Stimulated activated CD4-positive, alpha-beta T cell treated with anti-CD3 and anti-CD28 coated beads, Interleukin-15, amount 100 ng/mL, for 24 hours (primary cell): ENCODE data around the gene MICU1.
"Not testable (repeated sequence)": the region's sequence is repeated elsewhere in the genome, so short reads cannot be mapped to it uniquely, and the experiment has no call there.

Experiments
- DNase-seq: peaks from one replicate; pipeline ENCODE4 v3.0.0-alpha.2; 2020

Gene MICU1

GRCh38 chr10:72337039-72337629 is 288.7 kb downstream of the MICU1 start:
- peak; percentile 79 for DNase-seq

- DNase-seq: no peak
Observed at GRCh38 chr10:72336259-72337038, 289.4 kb downstream of the MICU1 start.

DNA sequence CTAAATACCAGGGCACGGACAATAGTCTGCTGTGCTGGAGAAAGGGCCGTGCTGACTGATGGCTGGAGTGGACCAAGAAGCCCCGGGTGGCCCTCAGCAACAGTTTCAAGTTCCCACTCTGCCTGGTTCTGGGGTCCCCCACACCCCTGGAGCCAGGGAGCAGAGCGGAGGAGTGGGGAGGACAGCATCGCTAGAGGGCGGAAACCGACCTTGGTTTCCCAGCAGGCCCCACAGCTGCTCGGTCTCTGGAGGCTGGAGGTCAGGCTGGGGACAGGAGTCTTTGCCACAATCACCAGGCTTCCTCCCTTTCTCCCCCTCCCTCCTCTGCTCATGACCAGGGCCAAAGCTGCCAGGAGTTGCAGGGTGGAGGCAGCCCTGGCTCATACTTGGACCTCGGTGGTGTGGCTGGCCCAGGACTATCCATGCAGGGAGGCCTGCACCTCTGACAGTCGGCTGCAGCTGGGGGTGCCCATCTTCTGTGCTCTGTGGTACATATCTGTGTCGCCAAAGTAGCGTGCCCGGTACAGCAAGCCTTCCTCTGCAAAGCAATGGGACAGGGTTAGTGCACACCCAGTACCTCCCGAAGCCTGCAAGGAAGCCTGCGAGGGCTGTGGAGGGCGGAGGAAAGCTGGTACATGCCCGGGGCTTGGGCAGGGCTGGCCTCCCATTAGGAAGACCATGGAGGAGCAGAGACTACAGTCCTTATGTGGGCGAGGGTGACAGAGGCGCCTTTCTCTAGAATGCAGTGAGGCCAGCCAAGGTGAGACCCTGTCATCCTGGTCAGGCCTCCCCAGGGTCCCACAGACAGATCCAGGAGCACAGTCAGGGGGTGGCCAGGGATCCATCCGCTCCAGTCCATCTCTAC is 290.3 kb downstream of the MICU1 start:
- peak; percentile 61 for DNase-seq

GRCh38 chr10:72334825-72335393 is 291.0 kb downstream of the MICU1 start:
- peak; percentile 91 for DNase-seq

DNA sequence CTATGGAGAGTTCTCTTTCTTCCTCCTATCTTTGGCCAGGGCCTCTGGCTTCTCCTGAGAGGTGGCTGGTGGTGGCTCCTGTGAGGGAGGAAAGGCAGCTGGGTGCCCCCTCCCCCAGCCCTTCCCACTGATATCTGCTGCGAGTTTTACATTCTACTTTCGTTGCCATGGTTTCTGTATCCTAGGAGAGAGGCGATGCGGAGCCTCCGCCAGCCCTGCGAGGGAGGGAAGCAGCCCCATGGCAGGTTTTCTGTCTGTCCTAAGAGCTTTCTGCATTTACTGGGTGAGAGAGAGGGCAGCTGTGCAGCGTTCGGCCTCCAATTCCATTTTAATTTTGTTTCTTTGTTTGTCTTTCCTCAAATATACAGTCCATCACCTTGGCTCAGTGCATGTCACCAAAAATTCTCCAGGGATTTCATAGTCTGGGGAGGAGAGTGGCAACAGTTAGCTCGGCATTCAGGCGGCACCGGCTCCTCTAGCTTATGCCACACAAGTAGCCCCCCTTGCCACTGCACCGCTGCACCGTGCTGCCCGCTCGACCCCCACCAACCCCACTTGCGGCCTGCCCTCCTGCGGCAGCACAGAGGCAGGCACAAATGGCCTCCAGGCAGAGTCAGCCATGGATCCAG is 291.6 kb downstream of the MICU1 start:
- no peak for DNase-seq

DNA sequence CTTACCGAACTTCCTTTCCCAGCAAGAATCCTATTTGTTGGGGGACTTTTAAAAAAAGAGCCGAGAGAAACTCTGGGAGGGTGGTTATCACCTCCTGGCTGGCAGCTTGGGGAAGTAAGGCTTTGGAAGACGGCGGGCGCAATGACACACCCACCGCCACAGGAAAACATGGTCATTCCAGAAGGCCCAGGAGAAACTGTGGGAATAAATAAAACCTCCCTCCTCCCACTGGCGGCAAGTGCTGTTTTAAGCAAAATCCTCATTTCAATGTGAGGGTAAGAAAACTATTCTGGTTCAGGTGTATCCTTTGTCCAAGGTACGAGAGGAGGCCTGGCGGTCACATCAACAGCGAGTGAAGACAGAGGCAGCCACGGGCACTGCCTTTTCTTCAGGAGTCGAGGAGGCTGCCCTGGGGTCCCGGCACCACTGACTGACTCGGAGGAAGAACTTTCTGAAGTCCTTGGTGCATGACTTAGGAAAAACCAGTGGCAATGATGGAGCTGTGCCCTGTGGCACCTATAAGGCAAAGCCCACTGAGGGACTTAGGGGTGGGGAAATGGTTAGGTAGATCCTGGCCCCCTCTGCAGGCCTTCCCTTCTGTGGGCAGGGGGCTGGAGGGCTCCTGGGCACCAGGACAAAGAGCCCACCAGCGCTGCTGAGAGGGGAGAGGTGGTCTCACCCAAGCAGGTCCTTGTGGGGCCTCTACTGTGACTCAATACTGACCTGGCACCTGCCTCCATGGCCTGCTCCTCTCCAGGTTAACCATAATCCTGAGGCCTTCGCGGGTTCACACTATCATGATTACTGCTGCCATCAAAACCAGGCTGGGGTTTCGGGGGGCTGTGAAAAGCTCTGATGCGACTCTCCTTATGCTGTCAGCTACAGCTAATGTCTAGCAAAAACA is 292.5 kb downstream of the MICU1 start:
- no peak for DNase-seq

- DNase-seq: no peak
Observed at GRCh38 chr10:72332423-72333111, 293.3 kb downstream of the MICU1 start.

- DNase-seq: peak; percentile 94
Observed at GRCh38 chr10:72331575-72332422, 294.1 kb downstream of the MICU1 start.

DNA sequence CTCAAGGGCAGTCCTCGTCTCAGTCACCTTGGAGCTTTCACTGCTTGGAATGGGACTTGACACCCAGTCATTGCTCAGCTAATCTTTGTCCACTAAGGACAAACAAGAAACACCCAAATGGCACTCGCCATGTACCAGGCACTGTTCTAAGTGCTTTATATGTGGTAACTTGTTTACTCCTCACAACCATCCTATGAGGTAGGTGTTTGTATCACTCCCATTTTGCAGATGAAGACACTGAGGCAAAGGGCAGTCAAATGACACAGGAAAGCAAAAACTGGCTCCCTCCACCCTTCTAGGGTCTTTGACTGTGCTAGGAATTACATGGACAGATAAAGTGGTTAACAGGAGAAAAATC is 295.8 kb downstream of the MICU1 start:
- no peak for DNase-seq

DNA sequence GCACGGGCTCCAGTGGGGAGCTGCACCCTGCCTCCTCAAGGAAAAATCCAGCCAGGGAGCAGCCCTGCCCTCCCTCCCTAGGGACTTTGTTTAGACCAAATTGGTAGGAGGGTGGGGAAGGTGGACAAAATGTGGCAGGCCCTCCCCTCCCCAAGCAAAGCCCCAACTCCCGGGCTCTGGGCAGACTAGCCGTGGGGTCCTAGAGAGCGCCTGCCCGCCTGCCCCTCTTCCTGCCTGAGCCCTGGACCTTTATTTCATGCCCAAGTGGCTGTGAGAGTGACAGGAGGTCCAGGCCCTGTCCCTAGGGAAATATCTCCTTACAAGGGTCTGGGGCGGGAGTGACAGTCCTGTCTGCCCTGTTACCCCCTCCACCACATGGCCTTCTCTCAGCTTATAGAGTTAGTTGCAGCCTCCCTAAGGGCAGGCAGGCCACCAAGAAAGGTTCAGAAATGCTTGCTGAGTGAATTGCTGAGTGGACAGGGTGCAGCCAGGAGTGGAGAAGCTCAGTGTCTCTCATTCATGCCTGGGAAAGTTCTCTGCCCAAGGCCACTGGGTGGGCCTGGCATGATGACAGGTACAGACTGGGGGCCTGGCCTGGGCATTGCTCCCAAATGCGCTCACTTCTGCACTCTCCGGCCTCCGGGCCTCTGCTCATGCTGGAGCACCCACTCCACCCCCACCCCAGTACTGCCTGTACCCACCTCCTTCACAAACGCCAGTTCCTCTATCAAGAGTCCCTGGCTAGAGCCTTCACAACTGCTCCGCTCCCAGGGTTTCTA is 296.4 kb downstream of the MICU1 start:
- no peak for DNase-seq

- DNase-seq: peak; percentile 69
Observed at GRCh38 chr10:72328829-72329204, 297.1 kb downstream of the MICU1 start.

GRCh38 chr10:72328045-72328828 is 297.6 kb downstream of the MICU1 start:
- DNase-seq: peak; percentile 58

DNA sequence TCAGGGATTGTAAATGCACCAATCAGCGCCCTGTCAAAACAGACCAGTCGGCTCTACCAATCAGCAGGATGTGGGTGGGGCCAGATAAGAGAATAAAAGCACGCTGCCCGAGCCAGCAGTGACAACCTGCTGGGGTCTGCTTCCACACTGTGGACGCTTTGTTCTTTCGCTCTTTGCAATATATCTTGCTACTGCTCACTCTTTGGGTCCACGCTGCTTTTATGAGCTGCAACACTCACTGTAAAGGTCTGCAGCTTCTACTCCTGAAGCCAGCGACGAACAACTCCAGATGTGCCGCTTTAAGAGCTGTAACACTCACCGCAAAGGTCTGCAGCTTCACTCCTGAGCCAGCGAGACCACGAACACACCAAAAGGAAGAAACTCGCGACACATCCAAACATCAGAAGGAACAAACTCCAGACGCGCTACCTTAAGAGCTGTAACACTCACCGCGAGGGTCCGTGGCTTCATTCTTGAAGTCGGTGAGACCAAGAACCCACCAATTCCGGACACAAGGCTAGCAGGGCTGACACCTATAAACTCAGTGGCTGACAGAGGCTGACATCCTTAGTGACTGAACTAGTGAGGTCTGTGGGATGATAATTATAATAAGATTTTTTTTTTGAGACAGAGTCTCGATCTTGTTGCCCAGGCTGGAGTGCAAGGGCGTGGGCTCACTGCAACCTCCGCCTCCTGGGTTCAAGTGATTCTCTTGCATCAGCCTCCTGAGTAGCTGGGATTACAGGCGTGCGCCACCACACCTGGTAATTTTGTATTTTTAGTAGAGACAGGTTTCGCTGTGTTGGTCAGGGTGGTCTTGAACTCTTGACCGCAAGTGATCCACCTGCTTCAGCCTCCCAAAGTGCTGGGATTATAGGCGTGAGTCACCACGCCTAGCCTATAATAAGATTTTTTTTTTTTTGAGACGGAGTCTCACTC is 298.9 kb downstream of the MICU1 start:
- DNase-seq: peak; percentile 81

DNA sequence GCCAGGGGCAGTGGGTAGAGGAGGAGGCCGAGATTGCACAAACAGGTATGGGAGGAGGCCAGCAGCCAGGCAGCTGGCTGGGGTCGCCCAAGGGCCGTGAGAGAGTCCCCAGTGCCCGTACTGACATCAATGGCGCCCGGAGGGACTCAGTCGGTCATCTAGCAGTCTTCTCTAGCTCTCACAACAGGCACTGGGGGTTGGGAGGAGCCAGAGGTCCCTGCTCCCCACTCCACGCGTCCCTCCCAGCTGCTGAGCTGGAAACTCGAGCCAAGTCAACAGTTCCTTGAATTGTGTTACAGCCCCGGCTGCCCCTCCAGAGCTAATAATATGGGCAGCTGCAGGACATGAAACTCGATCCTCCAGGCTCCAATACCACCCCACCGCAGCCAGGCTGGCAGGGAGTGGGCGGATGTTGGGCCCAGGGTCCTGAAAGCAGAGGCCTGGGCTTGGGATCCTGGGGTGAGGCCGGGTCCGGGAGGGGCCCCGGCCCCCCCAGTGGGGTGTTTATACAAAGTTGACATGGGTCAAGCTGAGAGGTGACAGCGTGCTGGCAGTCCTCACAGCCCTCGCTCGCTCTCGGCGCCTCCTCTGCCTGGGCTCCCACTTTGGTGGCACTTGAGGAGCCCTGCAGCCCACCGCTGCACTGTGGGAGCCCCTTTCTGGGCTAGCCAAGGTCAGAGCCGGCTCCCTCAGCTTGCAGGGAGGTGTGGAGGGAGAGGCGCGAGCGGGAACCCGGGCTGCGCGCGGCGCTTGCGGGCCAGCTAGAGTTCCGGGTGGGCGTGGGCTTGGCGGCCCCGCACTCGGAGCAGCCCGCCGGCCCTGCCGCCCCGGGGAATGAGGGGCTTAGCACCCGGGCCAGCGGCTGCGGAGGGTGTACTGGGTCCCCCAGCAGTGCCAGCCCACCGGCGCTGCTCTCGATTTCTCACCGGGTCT is 300.4 kb downstream of the MICU1 start:
- DNase-seq: not testable (repeated sequence)

GRCh38 chr10:72323771-72324191 is 302.1 kb downstream of the MICU1 start:
- DNase-seq: no peak

- no peak for DNase-seq
Observed at GRCh38 chr10:72323108-72323749, 302.6 kb downstream of the MICU1 start.
